Kidney (tissue), 14 donors: ENCODE data around the gene KCNE4. TPM values are rescaled to one million over a fixed set of nuclear protein-coding genes. Genes with fewer than 3 reads are reported as not detected.

Experiments used
- DNase-seq, 5 donors: peaks; one replicate each; pipeline ENCODE4 v3.0.0-alpha.2; 2013 to 2020
- FAIRE-seq: peaks from 2 replicates; lab custom pipeline; 2012; peaks lifted over from hg19 to GRCh38; lab: Jason Lieb, UNC
- H3K27ac ChIP-seq, 2 donors: one replicate each; pipeline ENCODE4 v1.7.0; 2013; ENCODE audit warnings: low read depth in 2 of 2, low read length in 2 of 2, inconsistent platforms in 1 of 2
- H3K27me3 ChIP-seq: one replicate; pipeline ENCODE4 v1.7.1; 2013; ENCODE audit warnings: low read length, inconsistent platforms; ENCODE audit not compliant: control insufficient read depth, insufficient read depth
- H3K36me3 ChIP-seq, 3 donors: one replicate each; pipeline versions ENCODE4 v1.7.0 to v1.7.1; 2013; ENCODE audit warnings: low read length in 3 of 3, control low read depth in 1 of 3, inconsistent platforms in 1 of 3; ENCODE audit not compliant: insufficient read depth in 3 of 3, control insufficient read depth in 2 of 3
- H3K4me1 ChIP-seq, 3 donors: one replicate each; pipeline versions ENCODE4 v1.7.0 to v1.7.1; 2013; ENCODE audit warnings: low read length in 3 of 3, inconsistent platforms in 1 of 3, low read depth in 1 of 3; ENCODE audit not compliant: control insufficient read depth in 2 of 3, insufficient read depth in 2 of 3
- H3K4me3 ChIP-seq, 3 donors: one replicate each; pipeline versions ENCODE4 v1.7.0 to v1.8.1; 2013; ENCODE audit warnings: low read length in 3 of 3, control low read depth in 1 of 3, inconsistent platforms in 1 of 3
- H3K9ac ChIP-seq, 3 donors: one replicate each; pipeline versions ENCODE4 v1.7.0 to v1.7.1; 2013; ENCODE audit warnings: low read length in 3 of 3, control low read depth in 1 of 3, inconsistent platforms in 1 of 3
- H3K9me3 ChIP-seq, 3 donors: one replicate each; pipeline versions ENCODE4 v1.7.0 to v1.7.1; 2013; ENCODE audit warnings: low read length in 3 of 3, control low read depth in 1 of 3, inconsistent platforms in 1 of 3; ENCODE audit not compliant: control insufficient read depth in 2 of 3, insufficient read depth in 1 of 3
- CTCF ChIP-seq: IDR thresholded peaks from 3 replicates; pipeline ENCODE4 v1.5.1; 2012; ENCODE audit warnings: mild to moderate bottlenecking, moderate library complexity, borderline replicate concordance; ENCODE audit not compliant: insufficient read depth; ENCODE audit errors: extremely low read depth
- intact Hi-C: fragments of 100-400 bp; cut with DNase I; formaldehyde crosslinking; loops from one replicate; pipeline ENCODE4 v1.11.1; 2022
- polyA plus RNA-seq: library from polyadenylated mRNA; stranded (reverse); fragments of 350-450 nt; fragmentation: Illumina TruSeq; extraction: RNeasy Lipid Tissue Mini Kit (QIAGEN cat#74804); gene quantifications from one replicate; pipeline ENCODE4 v1.2.3, GENCODE V29; 2014; ENCODE audit warnings: low read depth, low replicate concordance; ENCODE audit not compliant: insufficient read depth
- total RNA-seq: library from RNA; stranded (reverse); fragmentation: NEBNext Ultra II Directional; extraction: Animal tissue kit (Norgen Biotek cat#: 25700); gene quantifications from one replicate; pipeline ENCODE4 v1.2.1, GENCODE V29; 2021
- donor health status: control.
- donor health status: control.
- donor health status: control.
- donor health status: control.
- donor health status: control.
- donor health status: DM: yes; HTN: yes; CAD: no.
- donor health status: Normal renal cell carcinoma (clear cell type).

The KCNE4 gene
- total and polyA plus RNA-seq, 2 donors from 2014 or later = 4.0 to 4.2 TPM

GRCh38 chr2:223075301-223076270 is 23.6 kb downstream of the KCNE4 start:
- no peaks in the 10 kb centered on the region for H3K36me3 ChIP-seq
- H3K27ac ChIP-seq = no peak overlapping the region
- H3K9me3 ChIP-seq = no peaks in the 10 kb centered on the region
- no peak overlapping the region for H3K4me3 ChIP-seq
- FAIRE-seq (no peak), DNase-seq (no peak)
- H3K27me3 ChIP-seq = no peaks in the 10 kb centered on the region
- no peak for TF ChIP-seq CTCF
- intact Hi-C loops = no loop called here
- no peaks in the 10 kb centered on the region for H3K4me1 ChIP-seq
- no peak overlapping the region for H3K9ac ChIP-seq

- no peak overlapping the region for H3K4me3 ChIP-seq
- TF ChIP-seq CTCF = no peak
- no peak for DNase-seq
- H3K4me1 ChIP-seq = no peaks in the 10 kb centered on the region
- no peaks in the 10 kb centered on the region for H3K9me3 ChIP-seq
- H3K9ac ChIP-seq = no peak overlapping the region
- intact Hi-C loops = no loop called here
- no peaks in the 10 kb centered on the region for H3K27me3 ChIP-seq
- no peak for FAIRE-seq
- H3K36me3 ChIP-seq = no peaks in the 10 kb centered on the region
- H3K27ac ChIP-seq = no peak overlapping the region
Observed at GRCh38 chr2:223076573-223076972, 24.6 kb downstream of the KCNE4 start.

GRCh38 chr2:223078482-223078881 is 26.5 kb downstream of the KCNE4 start:
- Histone ChIP-seq H3K4me1 (no peaks in the 10 kb centered on the region), H3K27ac (no peak overlapping the region), H3K27me3 (no peaks in the 10 kb centered on the region), H3K4me3 (no peak overlapping the region), H3K36me3 (no peaks in the 10 kb centered on the region), H3K9ac (no peak overlapping the region), H3K9me3 (no peaks in the 10 kb centered on the region)
- no peak for TF ChIP-seq CTCF
- intact Hi-C loops = no loop called here
- DNase-seq (no peak), FAIRE-seq (no peak)
